HG03159 (cell line): ENCODE results near the gene GP5.

Experiments
- ATAC-seq: cut with Tn5 transposase; IDR thresholded peaks from one replicate; pipeline ENCODE4 v1.9.1; 2021; ENCODE audit warnings: mild to moderate bottlenecking, moderate library complexity; ENCODE audit not compliant: unreplicated experiment

Gene GP5

GRCh38 chr3:194399166-194399565 is at the start of gene GP5:
TSS of gene GP5 (minus strand) at chr3:194399266. CDS start at chr3:194398282, 984 bp downstream.
- no peak for ATAC-seq

- ATAC-seq = no peak
Observed at GRCh38 chr3:194447657-194448056, 48.6 kb upstream of the GP5 start.

- ATAC-seq = no peak
Observed at GRCh38 chr3:194447161-194447560, 48.1 kb upstream of the GP5 start.

GRCh38 chr3:194446754-194447153 is 47.7 kb upstream of the GP5 start:
- no peak for ATAC-seq

GRCh38 chr3:194446172-194446571 is 47.1 kb upstream of the GP5 start:
- ATAC-seq = no peak

- ATAC-seq = no peak
Observed at GRCh38 chr3:194443901-194444300, 44.8 kb upstream of the GP5 start.

GRCh38 chr3:194440756-194441155 is 41.7 kb upstream of the GP5 start:
- no peak for ATAC-seq

- no peak for ATAC-seq
Observed at GRCh38 chr3:194439881-194440550, 41.0 kb upstream of the GP5 start.

- no peak for ATAC-seq
Observed at GRCh38 chr3:194434503-194434902, 35.4 kb upstream of the GP5 start.

- ATAC-seq = no peak
Observed at GRCh38 chr3:194431554-194431953, 32.5 kb upstream of the GP5 start.

- ATAC-seq = no peak
Observed at GRCh38 chr3:194425399-194425798, 26.3 kb upstream of the GP5 start.

- no peak for ATAC-seq
Observed at GRCh38 chr3:194424953-194425352, 25.9 kb upstream of the GP5 start.

GRCh38 chr3:194424373-194424772 is 25.3 kb upstream of the GP5 start:
- no peak for ATAC-seq

GRCh38 chr3:194423317-194423716 is 24.3 kb upstream of the GP5 start:
- ATAC-seq = no peak

- ATAC-seq = no peak
Observed at GRCh38 chr3:194422188-194422587, 23.1 kb upstream of the GP5 start.

GRCh38 chr3:194418671-194419070 is 19.6 kb upstream of the GP5 start:
- ATAC-seq = no peak

GRCh38 chr3:194407423-194407822 is 8.4 kb upstream of the GP5 start:
- ATAC-seq = no peak

GRCh38 chr3:194405766-194406165 is 6.7 kb upstream of the GP5 start:
- no peak for ATAC-seq

- no peak for ATAC-seq
Observed at GRCh38 chr3:194404365-194405140, 5.5 kb upstream of the GP5 start.

GRCh38 chr3:194401868-194402329 is 2.8 kb upstream of the GP5 start:
- ATAC-seq = no peak

GRCh38 chr3:194401346-194401745 is 2.3 kb upstream of the GP5 start:
- ATAC-seq = no peak

GRCh38 chr3:194399874-194400411 is 877 bp upstream of the GP5 start:
- ATAC-seq = no peak
